GM12892 (cell line): ENCODE measurements around the gene DISP3.

Experiments used
- POLR2AphosphoS5 ChIP-seq: IDR thresholded peaks from 2 replicates; pipeline ENCODE4 v1.6.1; 2011; ENCODE audit warnings: low read depth, low read length, control low read depth
- TAF1 ChIP-seq: IDR thresholded peaks from 2 replicates; pipeline ENCODE4 v1.6.1; 2011; ENCODE audit warnings: low read depth, mild to moderate bottlenecking, control low read depth, low read length, borderline replicate concordance

GRCh38 chr1:11494771-11495170 is 15.8 kb downstream of the DISP3 start:
- no peak for TF ChIP-seq POLR2AphosphoS5
- no peak for TF ChIP-seq TAF1
